IPS-11a (cell line): ENCODE measurements around the gene ADGRA3.
"Not testable (repeated sequence)": the region's sequence is repeated elsewhere in the genome, so short reads cannot be mapped to it uniquely, and the experiment has no call there.

Source experiments
- H3K4me3 ChIP-seq: one replicate; pipeline ENCODE4 v1.5.1; 2013; ENCODE audit warnings: low read depth, low read length, control low read depth

ADGRA3 gene

GRCh38 chr4:22482250-22483127 is 33.4 kb downstream of the ADGRA3 start:
- H3K4me3 ChIP-seq, result no peak overlapping the region

GRCh38 chr4:22480675-22481327 is 35.1 kb downstream of the ADGRA3 start:
- no peak overlapping the region for H3K4me3 ChIP-seq

- no peak overlapping the region for H3K4me3 ChIP-seq
These were observed 37.4 kb downstream of the ADGRA3 start for GRCh38 chr4:22478426-22478825.

- H3K4me3 ChIP-seq, result no peak overlapping the region
These were observed 38.1 kb downstream of the ADGRA3 start for GRCh38 chr4:22477813-22478182.

GRCh38 chr4:22477136-22477812 is 38.6 kb downstream of the ADGRA3 start:
- no peak overlapping the region for H3K4me3 ChIP-seq

- H3K4me3 ChIP-seq, result no peak overlapping the region
These were observed 39.9 kb downstream of the ADGRA3 start for GRCh38 chr4:22476011-22476410.

GRCh38 chr4:22475311-22475646 is 40.6 kb downstream of the ADGRA3 start:
- not testable (repeated sequence) for H3K4me3 ChIP-seq

GRCh38 chr4:22474636-22475310 is 41.1 kb downstream of the ADGRA3 start:
- no peak overlapping the region for H3K4me3 ChIP-seq

- no peak overlapping the region for H3K4me3 ChIP-seq
These were observed 42.6 kb downstream of the ADGRA3 start for GRCh38 chr4:22473268-22473667.

GRCh38 chr4:22471999-22472461 is 43.8 kb downstream of the ADGRA3 start:
- no peak overlapping the region for H3K4me3 ChIP-seq

GRCh38 chr4:22471419-22471818 is 44.4 kb downstream of the ADGRA3 start:
- H3K4me3 ChIP-seq, result no peak overlapping the region

GRCh38 chr4:22466581-22466980 is 49.3 kb downstream of the ADGRA3 start:
- H3K4me3 ChIP-seq, result no peak overlapping the region

GRCh38 chr4:22465996-22466395 is 49.9 kb downstream of the ADGRA3 start:
- no peak overlapping the region for H3K4me3 ChIP-seq

- no peak overlapping the region for H3K4me3 ChIP-seq
These were observed 50.5 kb downstream of the ADGRA3 start for GRCh38 chr4:22465349-22465748.

- no peak overlapping the region for H3K4me3 ChIP-seq
These were observed 52.7 kb downstream of the ADGRA3 start for GRCh38 chr4:22463179-22463578.

- no peak overlapping the region for H3K4me3 ChIP-seq
These were observed 53.2 kb downstream of the ADGRA3 start for GRCh38 chr4:22462688-22463087.

- no peak overlapping the region for H3K4me3 ChIP-seq
These were observed 55.6 kb downstream of the ADGRA3 start for GRCh38 chr4:22460266-22460665.

GRCh38 chr4:22458098-22458497 is 57.8 kb downstream of the ADGRA3 start:
- no peak overlapping the region for H3K4me3 ChIP-seq

- no peak overlapping the region for H3K4me3 ChIP-seq
These were observed 58.5 kb downstream of the ADGRA3 start for GRCh38 chr4:22457348-22457747.

GRCh38 chr4:22456291-22456690 is 59.6 kb downstream of the ADGRA3 start:
- H3K4me3 ChIP-seq, result no peak overlapping the region

GRCh38 chr4:22454955-22455354 is 60.9 kb downstream of the ADGRA3 start:
- no peak overlapping the region for H3K4me3 ChIP-seq
